Neural cell (in vitro differentiated cells): Measurements from ENCODE around the gene DSN1.

Experiments
- EZH2 ChIP-seq: fragments of 200-600, 300-800 bp; shearing (Covaris generic), sonication (generic); IDR thresholded peaks from 2 replicates; pipeline ENCODE4 v1.6.1; 2014; ENCODE audit warnings: antibody characterized with exemption, low read length, borderline replicate concordance, mild to moderate bottlenecking; ENCODE audit not compliant: insufficient read depth, poor library complexity, severe bottlenecking
- MXI1 ChIP-seq: fragments of 450-650 bp; conservative IDR thresholded peaks from 2 replicates; pipeline ENCODE4 v1.6.1; 2014; ENCODE audit warnings: antibody characterized with exemption, mild to moderate bottlenecking; ENCODE audit not compliant: poor library complexity, severe bottlenecking
- POLR2AphosphoS5 ChIP-seq: IDR thresholded peaks from 2 replicates; pipeline ENCODE4 v1.6.1; 2012
- REST ChIP-seq: IDR thresholded peaks from 2 replicates; pipeline ENCODE4 v1.6.1; 2012; ENCODE audit warnings: borderline replicate concordance
- SMC3 ChIP-seq: fragments of 450-650 bp; conservative IDR thresholded peaks from 2 replicates; pipeline ENCODE4 v1.6.1; 2014; ENCODE audit warnings: antibody characterized with exemption, mild to moderate bottlenecking, moderate library complexity; ENCODE audit not compliant: poor library complexity
- TAF1 ChIP-seq: IDR thresholded peaks from 2 replicates; pipeline ENCODE4 v1.6.1; 2012; ENCODE audit warnings: low read depth
- TF ChIP-seq, protein P1 (sequence below): fragments of 450-650 bp; IDR thresholded peaks from 2 replicates; pipeline ENCODE4 v1.5.1; 2014; ENCODE audit warnings: antibody characterized with exemption, mild to moderate bottlenecking, moderate library complexity; ENCODE audit not compliant: poor library complexity, severe bottlenecking

DNA sequence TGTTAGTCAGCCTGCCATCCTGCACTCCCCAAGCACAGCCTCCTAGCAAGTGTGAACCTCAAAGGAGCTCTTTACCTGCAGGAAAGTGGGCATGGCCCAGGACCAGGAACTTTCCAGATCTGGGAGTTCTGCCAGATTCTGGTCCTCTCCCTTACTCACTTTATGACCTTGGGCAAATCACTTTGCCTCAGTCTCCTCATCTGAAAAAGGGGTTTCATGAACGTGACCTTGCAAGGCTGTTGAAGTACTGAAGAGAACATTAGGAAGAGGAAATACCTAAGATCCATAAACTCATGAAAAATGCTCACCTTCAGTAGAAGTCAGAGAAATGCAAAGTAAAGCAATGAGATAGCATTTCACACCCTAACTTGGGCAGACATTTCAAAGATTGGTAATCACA is 26.8 kb upstream of the DSN1 start:
- TF ChIP-seq TAF1 (no peak), EZH2 (no peak), REST (no peak), SMC3 (no peak), POLR2AphosphoS5 (no peak), MXI1 (no peak)
- TF ChIP-seq, protein P1, sequence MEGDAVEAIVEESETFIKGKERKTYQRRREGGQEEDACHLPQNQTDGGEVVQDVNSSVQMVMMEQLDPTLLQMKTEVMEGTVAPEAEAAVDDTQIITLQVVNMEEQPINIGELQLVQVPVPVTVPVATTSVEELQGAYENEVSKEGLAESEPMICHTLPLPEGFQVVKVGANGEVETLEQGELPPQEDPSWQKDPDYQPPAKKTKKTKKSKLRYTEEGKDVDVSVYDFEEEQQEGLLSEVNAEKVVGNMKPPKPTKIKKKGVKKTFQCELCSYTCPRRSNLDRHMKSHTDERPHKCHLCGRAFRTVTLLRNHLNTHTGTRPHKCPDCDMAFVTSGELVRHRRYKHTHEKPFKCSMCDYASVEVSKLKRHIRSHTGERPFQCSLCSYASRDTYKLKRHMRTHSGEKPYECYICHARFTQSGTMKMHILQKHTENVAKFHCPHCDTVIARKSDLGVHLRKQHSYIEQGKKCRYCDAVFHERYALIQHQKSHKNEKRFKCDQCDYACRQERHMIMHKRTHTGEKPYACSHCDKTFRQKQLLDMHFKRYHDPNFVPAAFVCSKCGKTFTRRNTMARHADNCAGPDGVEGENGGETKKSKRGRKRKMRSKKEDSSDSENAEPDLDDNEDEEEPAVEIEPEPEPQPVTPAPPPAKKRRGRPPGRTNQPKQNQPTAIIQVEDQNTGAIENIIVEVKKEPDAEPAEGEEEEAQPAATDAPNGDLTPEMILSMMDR: no peak
